DMS 273 treated with DMSO at 0.1 percent for 48 hours (cell line): ENCODE results near the gene ASNSD1.
"Not testable (repeated sequence)": the region's sequence is repeated elsewhere in the genome, so short reads cannot be mapped to it uniquely, and the experiment has no call there.

Experiments used
- DNase-seq: peaks from one replicate; lab custom pipeline; 2025; lab: John Stamatoyannopoulos, UW

ASNSD1 gene

GRCh38 chr2:189648846-189649509 is 12.3 kb upstream of the ASNSD1 start:
- DNase-seq: no peak

- DNase-seq: no peak
These were observed 10.0 kb upstream of the ASNSD1 start for GRCh38 chr2:189651284-189651683.

GRCh38 chr2:189653464-189653863 is 7.8 kb upstream of the ASNSD1 start:
- not testable (repeated sequence) for DNase-seq

- no peak for DNase-seq
These were observed 6.6 kb upstream of the ASNSD1 start for GRCh38 chr2:189654641-189655040.

- no peak for DNase-seq
These were observed 3.4 kb upstream of the ASNSD1 start for GRCh38 chr2:189657867-189658266.

- DNase-seq: no peak
These were observed 2.7 kb upstream of the ASNSD1 start for GRCh38 chr2:189658306-189659212.

GRCh38 chr2:189659734-189660133 is 1.5 kb upstream of the ASNSD1 start:
- DNase-seq: no peak

- DNase-seq: no peak
These were observed 484 bp upstream of the ASNSD1 start for GRCh38 chr2:189660803-189661147.

- no peak for DNase-seq
These were observed 680 bp downstream of the ASNSD1 start for GRCh38 chr2:189661957-189662321.

GRCh38 chr2:189662669-189663226 is 1.5 kb downstream of the ASNSD1 start:
- no peak for DNase-seq

- DNase-seq: not testable (repeated sequence)
These were observed 2.1 kb downstream of the ASNSD1 start for GRCh38 chr2:189663319-189663718.

- DNase-seq: no peak
These were observed 8.7 kb downstream of the ASNSD1 start for GRCh38 chr2:189669913-189670312.

GRCh38 chr2:189673661-189674373 is 12.6 kb downstream of the ASNSD1 start:
- DNase-seq: no peak

- DNase-seq: no peak
These were observed 13.3 kb downstream of the ASNSD1 start, which contains the start of gene ANKAR for GRCh38 chr2:189674374-189675112. Gene ANKAR, plus strand, starts transcription at chr2:189674670. Its CDS starts 1,821 bp downstream, at chr2:189676491.

- DNase-seq: no peak
These were observed 15.2 kb downstream of the ASNSD1 start for GRCh38 chr2:189676471-189676870.

- DNase-seq: no peak
These were observed 18.0 kb downstream of the ASNSD1 start for GRCh38 chr2:189679226-189679625.

- DNase-seq: no peak
These were observed 19.9 kb downstream of the ASNSD1 start for GRCh38 chr2:189681203-189681602.

- no peak for DNase-seq
These were observed 20.6 kb downstream of the ASNSD1 start for GRCh38 chr2:189681903-189682302.

- no peak for DNase-seq
These were observed 22.1 kb downstream of the ASNSD1 start for GRCh38 chr2:189683348-189683747.

GRCh38 chr2:189684811-189685210 is 23.6 kb downstream of the ASNSD1 start:
- no peak for DNase-seq

- DNase-seq: no peak
These were observed 24.4 kb downstream of the ASNSD1 start for GRCh38 chr2:189685540-189686229.
